ENCODE measurements around the gene GPR18.

The GPR18 gene

DNA sequence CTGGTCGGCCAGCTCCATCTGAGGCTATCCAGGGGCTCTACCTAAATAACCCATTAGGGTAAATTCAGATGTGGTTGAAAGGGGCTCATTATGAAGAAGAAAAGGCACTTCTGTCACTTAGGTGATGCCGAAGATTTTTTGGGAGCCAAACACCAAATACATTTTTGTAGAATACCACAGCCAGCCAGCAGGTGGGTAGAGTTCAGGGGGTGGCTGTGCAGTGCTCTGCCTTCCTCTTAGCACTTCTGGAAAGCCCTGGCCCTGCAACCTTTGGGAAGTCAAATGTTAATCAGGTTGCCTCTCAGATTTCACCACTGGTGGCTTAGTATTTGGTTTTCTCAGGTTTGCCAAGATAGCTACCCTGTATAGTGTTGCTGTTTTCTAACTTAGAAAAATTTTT is 18.5 kb upstream of the GPR18 start:
- no peak for TF ChIP-seq ZFX (IDR thresholded peaks at IDR 0.05; ENCODE audit: borderline replicate concordance)
- TF ChIP-seq, protein P1, sequence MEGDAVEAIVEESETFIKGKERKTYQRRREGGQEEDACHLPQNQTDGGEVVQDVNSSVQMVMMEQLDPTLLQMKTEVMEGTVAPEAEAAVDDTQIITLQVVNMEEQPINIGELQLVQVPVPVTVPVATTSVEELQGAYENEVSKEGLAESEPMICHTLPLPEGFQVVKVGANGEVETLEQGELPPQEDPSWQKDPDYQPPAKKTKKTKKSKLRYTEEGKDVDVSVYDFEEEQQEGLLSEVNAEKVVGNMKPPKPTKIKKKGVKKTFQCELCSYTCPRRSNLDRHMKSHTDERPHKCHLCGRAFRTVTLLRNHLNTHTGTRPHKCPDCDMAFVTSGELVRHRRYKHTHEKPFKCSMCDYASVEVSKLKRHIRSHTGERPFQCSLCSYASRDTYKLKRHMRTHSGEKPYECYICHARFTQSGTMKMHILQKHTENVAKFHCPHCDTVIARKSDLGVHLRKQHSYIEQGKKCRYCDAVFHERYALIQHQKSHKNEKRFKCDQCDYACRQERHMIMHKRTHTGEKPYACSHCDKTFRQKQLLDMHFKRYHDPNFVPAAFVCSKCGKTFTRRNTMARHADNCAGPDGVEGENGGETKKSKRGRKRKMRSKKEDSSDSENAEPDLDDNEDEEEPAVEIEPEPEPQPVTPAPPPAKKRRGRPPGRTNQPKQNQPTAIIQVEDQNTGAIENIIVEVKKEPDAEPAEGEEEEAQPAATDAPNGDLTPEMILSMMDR (IDR thresholded peaks at IDR 0.05) = no peak
- H3K27ac ChIP-seq = no peak overlapping the region

GRCh38 chr13:99275093-99275469 is 16.9 kb upstream of the GPR18 start:
- TF ChIP-seq, protein P1 (IDR thresholded peaks at IDR 0.05) = no peak

DNA sequence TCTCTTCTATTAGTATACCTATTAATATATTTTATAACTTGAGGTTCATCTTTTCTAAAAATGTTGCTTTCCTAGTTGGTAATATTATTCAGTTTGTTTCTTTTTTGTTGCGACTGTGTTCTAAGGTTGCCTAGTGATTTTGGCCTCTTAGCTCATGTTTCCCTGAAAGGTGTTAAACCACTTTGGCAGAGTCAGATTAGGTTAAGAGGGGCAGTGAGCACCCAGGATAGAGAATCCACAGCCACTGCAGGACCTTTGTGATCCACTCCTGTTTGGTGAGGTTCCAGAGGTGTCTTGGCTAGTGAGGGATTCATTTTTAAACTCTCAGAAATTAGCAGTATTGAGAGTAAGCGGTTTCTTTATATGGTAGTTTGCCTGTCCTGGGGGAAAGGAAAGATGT is 14.9 kb upstream of the GPR18 start:
- no peak overlapping the region for H3K27ac ChIP-seq
- TF ChIP-seq, protein P1 (IDR thresholded peaks at IDR 0.05) = no peak

More at GRCh38 chr13:99275093-99275469, 16.9 kb upstream of the GPR18 start:
- no peak overlapping the region for H3K27ac ChIP-seq

GRCh38 chr13:99272481-99272880 is 14.3 kb upstream of the GPR18 start:
- no peak overlapping the region for H3K27ac ChIP-seq
- no peak for TF ChIP-seq ZFX (IDR thresholded peaks at IDR 0.05; ENCODE audit: borderline replicate concordance)
- TF ChIP-seq, protein P1 (IDR thresholded peaks at IDR 0.05) = no peak

GRCh38 chr13:99271249-99271648 is 13.1 kb upstream of the GPR18 start:
- TF ChIP-seq, protein P1 (IDR thresholded peaks at IDR 0.05) = no peak
- no peak for TF ChIP-seq ZFX (IDR thresholded peaks at IDR 0.05; ENCODE audit: borderline replicate concordance)
- no peak overlapping the region for H3K27ac ChIP-seq

- TF ChIP-seq, protein P1 (IDR thresholded peaks at IDR 0.05) = no peak
- TF ChIP-seq ZFX (IDR thresholded peaks at IDR 0.05; ENCODE audit: borderline replicate concordance) = no peak
- H3K27ac ChIP-seq = no peak overlapping the region
Observed at GRCh38 chr13:99270518-99270917, 12.3 kb upstream of the GPR18 start.

DNA sequence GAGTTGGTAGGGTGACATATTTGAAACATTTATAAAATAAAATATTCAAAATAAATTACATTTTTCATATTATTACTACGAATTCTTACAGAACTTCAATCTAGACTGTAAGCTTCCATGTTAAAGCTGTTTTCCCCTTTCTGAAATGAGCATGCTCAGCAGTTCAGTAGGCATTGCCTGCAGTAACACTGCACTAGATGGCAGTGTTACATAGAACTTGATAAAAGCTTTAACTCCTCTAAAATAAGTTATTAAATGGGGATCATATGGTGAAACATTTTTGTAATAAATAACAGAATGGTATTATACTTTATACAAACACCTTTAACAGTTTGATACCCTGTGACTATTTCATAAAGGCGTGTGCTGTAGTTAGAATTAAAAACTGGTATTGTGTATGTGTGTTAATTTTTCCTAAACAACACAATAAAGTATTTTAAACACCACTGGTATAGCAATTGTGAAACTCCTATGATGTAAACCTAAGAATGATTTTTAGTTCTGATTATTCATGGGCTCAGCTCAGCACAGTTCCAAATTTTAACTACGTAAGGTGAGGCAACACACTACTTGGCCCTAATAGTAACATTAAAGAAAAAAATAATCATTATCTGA is 11.6 kb upstream of the GPR18 start:
- no peak overlapping the region for H3K27ac ChIP-seq
- TF ChIP-seq ZFX (IDR thresholded peaks at IDR 0.05; ENCODE audit: borderline replicate concordance) = no peak
- TF ChIP-seq, protein P1 (IDR thresholded peaks at IDR 0.05) = peak; percentile 50
